Activated CD8-positive, alpha-beta memory T cell treated with anti-CD3 and anti-CD28 coated beads, Interleukin-2, amount 50 U/mL, for 48 hours (primary cell): ENCODE data around the gene MRPL55.
A peak's percentile ranks its signal among the peaks of the same experiment; 100 is the strongest.

ENCODE experiments used
- DNase-seq: peaks from one replicate; pipeline ENCODE4 v3.0.0-alpha.2; 2020

MRPL55 gene

DNA sequence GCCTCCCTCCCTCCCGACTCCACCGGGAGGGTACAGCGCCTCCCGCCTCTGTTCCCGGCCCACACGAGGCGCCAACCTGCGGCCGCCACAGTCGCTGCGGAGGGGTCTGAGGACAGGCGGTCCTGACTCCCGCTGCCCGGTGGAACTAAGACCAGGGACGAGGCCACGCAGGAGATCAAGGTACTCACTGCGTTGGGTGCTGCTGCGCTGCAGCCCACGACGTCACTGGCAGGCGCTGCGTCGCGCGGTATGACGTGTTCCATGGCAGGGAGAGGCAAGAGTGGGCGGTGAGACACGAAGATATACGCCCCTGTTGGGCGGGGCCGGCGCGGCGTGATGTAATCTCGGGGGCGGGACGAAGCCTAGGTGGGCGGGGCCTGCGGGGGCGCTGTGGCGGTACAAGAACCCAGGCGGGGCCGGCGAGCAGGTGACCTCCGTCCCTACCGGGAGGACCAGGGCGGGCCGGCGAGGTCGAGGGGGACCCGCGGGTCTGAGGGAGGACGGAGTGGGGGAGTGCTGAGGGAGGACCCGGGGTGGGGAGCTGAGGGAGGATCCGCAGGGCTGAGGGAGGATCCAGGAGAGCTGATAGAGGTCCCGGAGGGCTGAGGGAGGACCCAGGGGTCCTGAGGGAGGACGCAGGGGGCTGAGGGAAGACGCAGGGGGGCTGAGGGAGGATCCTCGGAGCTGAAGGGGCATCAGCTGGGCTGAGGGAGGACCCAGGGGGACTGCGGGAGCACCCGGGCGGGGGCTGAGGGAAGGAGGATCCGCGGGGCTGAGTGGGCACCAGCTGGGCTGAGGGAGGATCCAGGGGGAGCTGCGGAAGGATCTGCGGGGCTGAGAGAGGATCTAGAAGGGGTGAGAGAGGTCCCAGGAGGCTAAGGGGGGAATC, at the start of gene MRPL55:
Gene MRPL55, minus strand, starts transcription at position 227 of the 889 bp plus-strand sequence. CDS start 1,039 bp downstream, outside the sequence.
- peak; percentile 100 for DNase-seq

DNA sequence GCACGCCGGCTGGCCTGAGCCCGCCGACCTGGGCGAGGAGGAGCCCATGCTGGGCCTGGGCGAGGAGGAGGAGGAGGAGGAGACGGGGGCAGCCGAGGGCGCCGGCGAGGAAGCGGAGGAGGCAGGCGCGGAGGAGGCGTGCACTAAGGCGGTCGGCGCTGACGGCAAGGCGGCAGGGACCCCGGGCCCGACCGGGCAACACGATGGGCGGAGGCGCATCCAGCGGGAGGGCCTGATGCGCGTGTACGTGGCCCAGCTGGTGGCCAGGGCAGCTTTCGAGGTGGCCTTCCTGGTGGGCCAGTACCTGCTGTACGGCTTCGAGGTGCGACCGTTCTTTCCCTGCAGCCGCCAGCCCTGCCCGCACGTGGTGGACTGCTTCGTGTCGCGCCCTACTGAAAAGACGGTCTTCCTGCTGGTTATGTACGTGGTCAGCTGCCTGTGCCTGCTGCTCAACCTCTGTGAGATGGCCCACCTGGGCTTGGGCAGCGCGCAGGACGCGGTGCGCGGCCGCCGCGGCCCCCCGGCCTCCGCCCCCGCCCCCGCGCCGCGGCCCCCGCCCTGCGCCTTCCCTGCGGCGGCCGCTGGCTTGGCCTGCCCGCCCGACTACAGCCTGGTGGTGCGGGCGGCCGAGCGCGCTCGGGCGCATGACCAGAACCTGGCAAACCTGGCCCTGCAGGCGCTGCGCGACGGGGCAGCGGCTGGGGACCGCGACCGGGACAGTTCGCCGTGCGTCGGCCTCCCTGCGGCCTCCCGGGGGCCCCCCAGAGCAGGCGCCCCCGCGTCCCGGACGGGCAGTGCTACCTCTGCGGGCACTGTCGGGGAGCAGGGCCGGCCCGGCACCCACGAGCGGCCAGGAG, 49.3 kb upstream of the MRPL55 start:
- DNase-seq, result no peak

DNA sequence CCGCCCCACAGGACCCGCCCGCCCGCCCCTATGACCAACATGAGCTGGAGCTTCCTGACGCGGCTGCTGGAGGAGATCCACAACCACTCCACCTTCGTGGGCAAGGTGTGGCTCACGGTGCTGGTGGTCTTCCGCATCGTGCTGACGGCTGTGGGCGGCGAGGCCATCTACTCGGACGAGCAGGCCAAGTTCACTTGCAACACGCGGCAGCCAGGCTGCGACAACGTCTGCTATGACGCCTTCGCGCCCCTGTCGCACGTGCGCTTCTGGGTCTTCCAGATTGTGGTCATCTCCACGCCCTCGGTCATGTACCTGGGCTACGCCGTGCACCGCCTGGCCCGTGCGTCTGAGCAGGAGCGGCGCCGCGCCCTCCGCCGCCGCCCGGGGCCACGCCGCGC, 48.6 kb upstream of the MRPL55 start:
- DNase-seq, result no peak

DNA sequence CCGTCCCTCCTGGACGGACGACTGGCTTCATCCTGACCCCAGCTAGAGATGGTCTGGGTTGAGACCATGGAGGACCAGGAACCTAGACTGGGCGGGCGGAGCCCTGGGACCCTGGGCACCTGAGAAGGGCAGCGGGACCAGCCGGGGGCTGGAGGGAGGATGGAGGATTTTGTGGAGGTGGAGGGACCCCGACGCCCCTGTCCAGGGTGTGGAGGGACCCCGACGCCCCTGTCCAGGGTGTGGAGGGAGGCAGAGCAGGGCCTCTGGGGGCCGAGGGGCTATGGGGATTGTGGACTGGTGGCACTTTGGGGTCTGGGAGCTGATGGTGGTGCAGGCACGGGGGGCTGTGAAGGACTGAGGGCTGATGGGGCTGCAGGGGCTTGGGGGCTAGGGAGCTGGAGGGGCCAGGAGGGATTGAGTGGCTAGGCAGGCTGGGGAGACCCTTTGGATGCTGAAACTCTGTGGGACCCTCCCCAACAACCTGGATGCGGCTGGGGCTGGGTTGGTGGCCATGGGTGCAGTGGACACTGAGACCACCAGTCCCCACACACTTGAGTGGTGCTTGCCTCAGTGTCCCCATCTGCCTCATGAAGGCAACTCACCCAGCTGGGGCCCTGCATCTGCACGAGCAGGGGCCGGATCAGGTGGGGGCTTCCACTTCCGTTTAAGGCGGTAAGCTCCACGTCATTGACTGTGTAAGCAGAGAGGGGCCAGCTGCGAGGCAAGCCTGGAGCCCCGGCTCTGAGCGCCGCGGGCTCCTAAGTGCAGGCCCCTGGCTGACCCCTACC, 48.0 kb upstream of the MRPL55 start:
- DNase-seq, result no peak

DNA sequence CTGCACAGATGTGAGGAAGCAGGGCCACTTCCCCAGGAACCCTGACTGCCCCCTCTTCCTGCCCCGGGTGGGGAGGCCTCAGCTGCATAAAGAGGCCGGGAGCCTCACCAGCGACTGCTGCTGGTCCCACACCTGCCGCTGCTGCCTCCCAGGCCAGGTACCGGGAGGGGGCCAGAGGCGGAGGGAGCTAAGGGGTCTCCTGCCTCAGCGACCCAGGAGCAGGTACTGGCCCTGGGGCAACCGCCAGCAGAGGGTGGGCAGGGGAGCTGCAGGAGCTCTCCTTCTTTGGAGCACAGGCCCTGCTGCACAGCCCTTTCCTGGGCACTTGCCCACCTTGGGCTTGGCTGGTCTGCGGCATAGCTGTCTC, 47.4 kb upstream of the MRPL55 start:
- DNase-seq, result no peak

DNA sequence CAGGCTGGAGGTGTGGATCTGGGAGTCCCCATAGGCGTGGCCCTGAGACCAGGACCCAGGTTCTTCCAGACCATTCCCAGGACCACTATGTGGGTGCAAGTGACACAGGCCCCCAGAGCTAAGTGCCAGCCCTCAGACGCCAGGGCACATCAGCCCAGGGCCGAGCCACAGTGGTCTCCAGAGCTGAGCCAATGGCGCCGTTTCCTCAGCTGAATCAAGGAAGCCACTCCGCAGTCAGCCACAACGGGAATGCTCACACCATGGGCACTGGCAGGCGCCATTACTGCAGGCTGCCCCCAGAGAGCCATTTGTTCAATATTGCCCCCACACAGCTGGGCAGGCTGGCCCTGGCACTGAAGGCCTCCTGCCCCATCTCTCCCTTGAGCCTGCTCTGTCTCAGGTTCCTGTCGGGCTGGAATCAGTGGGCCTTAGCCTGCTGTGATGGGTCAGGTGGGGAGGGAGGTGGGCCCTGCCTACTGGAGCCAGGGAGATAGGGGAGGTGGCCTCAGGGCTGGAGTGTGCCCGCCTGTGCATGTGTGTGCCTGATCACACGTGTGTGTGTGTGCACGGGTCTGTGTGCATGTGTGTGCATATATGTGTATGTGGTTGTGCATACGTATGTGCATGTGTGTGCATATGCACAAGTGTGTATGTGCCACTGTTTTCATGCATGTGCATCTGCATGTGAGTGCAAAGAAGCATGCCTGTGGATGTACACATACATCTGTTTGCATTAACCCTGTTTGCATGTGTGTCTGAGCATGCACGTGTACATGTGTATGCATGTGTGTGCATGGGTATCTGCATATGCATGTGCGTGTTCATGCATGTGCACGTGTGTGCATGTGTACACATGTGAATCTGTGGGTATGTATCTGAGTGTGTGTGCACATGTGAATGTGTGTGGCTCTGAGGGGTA, 46.8 kb upstream of the MRPL55 start:
- DNase-seq, result no peak

DNA sequence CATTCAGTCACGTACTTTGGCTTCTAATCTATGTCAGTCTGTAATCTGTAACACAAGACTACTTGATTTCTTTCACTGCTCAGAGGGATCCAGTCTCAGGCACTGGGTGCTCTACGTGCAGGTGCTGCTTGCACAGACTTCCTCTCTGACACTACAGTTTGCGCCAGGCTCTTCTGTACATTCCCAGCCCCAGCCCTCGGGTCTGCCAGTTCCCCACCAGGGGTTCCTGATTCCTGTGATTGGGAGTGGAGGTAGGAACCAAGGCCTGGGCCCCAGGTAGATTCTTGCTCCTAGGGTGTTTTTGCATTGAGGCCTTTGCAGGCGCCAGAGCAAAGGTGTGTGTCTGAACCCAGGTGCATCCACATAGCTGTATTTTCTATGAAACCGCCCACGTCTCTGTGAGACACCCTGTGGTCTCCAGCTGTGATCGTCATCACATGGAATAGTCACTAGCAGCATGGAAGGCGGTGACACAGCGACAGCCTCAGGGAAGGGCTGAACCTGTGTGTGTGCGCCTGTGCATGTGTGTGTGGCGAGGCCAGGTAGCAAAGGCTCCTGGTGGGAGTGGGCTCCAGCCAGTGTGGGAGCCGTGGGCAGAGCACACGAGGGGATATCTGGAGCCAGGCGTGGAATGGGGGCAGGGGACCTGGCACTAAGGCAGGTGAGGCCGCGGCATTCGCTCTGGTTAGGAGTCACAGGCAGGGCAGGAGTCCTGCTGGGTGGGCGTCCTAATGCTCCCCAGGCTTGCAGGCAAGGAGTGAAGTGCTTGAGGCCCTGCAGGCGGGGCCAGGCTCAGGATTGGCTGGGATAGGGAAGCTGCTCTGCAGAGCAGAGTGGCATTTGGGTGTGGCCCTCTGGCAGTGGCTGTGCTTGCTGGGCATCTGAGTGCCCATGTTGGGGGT, 45.8 kb upstream of the MRPL55 start:
- no peak for DNase-seq

DNA sequence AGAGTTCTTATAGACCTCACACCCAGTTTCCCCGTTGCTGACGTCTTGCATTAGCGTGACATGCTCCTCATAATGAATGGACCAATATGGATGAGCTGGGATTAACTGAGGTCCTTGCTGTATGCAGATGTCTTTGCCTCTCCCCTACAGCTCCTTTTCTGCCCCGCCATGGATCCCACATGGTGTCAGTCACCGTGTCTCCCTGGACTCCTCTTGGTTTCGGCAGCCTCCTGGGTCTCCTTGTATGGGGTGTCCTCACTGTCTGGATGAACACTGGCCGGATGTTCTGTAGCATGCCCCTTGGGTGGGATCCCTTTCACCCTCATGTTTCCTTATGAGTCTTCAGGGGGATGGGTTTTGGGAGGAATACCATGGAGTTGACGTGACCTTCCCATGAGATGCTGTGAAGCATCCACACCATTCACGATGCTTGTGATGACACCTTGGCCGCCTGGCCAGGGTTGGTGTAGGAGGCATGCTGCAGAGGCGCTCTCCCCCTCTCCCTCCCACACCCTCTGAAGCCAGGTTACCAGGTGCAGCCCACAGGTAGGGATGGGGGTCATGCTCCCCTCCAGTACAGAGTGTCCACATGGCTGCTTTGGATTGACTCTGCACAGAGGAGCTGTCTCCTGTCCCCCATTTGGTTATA, 45.0 kb upstream of the MRPL55 start:
- DNase-seq, result no peak

DNA sequence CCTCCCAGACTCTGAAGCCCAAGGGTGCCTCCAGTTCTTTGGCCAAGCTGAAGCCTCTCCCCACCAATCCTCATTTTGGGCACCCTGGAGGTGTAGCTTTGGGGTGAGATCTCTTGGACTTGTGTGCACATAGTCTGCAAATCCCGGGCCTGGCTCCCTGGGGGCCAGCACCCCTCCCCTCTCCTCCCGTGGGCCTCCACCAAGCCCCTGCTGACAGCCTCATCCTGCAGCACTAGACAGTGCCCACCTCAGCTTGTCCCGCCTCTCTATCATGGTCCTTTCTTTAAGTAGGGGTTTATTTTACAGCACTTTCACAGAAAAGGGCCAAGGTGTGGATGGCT, 43.8 kb upstream of the MRPL55 start:
- DNase-seq, result no peak

DNA sequence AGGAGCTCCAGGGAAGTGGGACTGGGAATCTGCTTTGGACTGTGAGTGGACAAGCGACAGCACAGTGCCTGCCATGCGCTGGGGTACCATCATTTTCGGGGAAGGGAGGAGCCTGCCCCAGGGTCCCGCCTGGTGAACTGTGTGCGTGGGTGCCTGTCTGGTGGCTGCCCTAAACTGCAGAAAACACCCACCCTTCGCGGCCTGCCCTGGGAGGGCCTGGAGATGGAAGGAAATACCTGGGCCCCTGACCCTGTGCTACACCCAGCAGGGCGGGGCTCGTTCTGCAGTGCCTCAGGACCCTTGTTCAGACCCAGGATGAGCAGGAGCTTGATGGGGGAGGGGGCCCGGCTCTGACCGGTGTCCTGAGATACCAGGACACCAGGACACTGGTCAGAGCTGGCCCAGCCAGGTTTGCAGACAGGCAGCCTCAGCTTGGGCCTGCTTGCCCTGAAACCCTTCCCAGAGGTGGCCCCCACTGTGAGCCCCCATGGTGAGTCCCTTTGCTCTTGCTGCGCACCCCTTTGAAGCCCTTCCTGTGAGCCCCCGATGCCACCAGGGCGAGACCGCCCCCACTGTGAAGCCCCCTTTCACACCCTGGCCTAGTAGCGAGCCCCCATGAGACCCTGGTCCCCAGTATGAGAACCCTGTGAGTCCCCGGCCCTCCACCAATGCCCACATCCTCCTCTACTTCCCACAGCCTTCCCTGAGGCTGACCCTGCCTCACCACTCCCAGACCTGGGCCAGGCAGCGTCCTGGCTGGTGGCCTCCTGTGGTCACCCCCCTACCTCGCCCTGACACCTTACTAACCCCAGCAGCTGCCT, 43.2 kb upstream of the MRPL55 start:
- DNase-seq, result no peak

DNA sequence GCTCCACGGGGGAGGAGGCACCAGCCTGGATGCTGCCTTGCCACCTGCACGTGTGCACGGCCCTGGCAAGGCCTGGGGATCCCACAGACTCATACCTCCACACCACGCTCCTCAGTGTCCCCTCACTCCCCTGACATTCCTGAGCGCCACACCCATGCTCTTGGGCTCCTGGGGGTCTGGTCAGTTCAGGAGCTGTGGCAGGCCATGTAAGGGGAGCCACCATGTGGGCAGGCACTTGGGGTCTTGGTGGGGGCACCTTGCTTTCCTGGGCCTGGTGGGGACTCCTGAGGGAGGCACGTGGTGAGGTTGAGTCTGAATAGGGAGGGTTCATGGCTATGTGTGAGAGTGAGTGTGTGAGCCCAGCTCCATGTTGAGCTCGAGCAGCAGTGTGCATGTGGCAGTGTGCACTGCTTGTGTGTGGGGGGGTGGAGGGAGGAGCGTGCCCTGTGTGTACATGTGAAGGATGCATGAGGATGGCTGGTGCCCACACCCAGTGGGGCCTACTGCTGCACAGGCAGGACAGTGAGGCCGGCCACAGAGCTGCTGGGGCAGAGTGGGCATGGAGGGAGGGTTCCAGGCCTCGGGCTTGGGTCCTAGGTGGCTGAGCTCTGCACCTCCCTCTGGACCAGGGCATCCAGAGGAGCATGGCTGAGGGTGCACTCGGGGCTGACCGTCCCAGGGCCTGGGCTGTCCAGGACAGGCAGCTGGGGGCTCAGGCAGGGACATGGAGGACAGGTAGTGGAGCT, 42.3 kb upstream of the MRPL55 start:
- DNase-seq, result no peak

DNA sequence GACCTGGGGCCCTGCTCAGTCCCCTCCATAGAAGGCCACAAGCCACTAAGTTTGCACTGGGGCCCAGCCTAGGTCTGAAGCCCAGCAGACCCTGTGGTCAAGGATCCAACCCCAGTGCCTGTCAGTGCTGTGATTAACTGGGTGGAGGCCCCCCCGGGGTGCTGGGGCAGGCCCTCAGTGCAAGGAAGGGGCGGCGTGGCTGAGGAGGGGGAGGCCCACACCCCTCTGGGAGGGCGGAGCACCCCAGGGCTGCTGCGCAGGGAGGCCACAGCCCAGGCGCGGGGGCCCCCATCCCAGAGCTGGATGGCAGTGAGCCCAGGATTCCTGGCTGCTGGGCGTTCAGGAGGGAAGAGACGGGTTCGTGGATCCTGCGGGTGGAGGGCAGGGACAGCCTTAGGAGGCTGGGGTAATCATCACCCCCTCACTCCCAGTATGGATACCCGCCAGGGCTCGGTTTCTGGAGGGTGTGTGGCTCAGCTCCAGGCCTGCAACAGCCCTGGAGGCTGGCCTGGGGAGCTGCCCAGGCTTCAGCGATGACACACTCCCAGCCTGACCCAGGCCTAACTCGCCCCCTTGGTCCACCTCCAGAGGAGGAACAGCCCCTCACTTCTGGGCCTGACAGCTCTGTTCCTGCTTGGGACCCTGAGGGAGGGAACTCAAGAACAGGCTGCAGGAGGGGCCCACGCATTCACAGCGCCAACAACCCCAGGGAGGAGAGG, 41.5 kb upstream of the MRPL55 start:
- no peak for DNase-seq

DNA sequence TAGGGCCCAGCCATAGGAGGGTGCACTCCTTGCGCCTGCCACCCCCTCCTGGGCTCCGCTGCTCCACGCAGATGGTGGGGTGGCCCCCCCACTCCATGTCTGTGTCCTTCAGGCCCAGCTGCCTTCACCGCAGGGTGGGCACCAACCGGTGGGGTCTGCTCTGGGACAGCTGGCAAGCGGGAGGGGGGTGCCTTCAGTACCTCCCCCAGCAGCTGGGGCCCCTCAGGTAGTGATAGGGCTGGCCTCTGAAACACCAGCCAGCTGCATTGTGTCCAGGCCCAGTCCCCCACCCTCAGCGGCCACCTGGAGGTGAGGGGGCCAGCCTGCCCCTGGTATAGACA, 41.0 kb upstream of the MRPL55 start:
- DNase-seq, result no peak

DNA sequence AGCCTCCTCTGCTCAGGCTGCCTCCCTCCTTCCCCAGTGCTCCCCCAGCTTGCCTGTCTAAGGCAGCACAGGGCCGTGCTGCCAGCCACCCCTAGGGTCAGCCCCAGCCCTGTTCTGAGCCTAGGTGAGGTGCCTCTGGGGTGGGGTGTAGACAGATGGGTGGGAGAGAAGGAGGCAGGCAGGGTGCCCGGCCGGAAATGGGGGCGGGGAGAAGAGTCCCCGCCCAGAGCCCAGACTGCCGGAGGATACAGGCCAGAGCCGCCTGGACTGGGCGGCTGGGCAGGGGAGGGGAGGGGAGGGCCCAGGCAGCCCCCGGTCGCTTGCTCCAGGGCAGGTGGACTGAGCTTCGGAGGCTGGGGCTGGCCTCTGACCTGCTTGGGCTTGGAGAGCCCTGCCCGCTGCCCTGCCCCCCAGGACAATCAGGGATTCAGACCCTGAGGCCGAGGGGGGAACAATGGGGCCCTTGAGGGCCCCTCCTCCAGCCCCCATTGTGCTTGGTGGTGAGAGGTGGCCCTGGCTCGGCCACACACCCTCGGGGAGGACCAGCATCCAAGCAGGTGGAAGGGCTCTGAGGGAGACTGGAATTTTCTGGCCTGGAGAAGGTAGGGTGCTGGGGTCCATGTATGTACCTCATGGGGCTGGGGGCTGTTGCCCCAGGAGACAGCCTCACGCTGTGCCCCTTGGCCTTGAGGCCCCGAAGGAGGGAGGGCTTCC, 40.5 kb upstream of the MRPL55 start, which contains the start of gene GJC2:
Gene GJC2, plus strand, starts transcription at position 525 of the 714 bp plus-strand sequence. CDS start 7,829 bp downstream, outside the sequence.
- no peak for DNase-seq

DNA sequence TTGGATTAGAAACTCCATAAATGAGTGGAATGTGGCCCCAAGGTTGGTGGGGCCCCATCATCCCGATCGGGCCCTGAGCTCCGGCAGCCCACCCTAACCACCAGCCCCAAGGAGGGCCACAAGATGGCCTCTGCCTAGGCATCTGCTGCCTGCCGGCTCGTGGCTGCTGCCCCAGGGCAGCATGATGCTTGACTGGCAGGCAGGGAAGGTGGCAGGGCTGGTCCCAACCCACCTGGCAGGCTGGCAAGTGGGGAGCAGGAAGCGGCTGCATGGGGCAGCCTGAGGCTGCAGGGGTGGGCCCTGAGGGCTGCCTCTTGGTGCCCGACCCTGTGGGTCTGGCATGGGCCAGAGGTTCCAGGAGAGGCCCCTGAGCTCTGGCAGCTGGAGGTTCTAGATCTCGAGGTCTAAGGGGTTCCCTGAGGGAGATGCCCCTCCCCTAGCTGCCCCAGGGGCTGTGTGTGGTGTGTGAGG, 39.9 kb upstream of the MRPL55 start:
- no peak for DNase-seq

DNA sequence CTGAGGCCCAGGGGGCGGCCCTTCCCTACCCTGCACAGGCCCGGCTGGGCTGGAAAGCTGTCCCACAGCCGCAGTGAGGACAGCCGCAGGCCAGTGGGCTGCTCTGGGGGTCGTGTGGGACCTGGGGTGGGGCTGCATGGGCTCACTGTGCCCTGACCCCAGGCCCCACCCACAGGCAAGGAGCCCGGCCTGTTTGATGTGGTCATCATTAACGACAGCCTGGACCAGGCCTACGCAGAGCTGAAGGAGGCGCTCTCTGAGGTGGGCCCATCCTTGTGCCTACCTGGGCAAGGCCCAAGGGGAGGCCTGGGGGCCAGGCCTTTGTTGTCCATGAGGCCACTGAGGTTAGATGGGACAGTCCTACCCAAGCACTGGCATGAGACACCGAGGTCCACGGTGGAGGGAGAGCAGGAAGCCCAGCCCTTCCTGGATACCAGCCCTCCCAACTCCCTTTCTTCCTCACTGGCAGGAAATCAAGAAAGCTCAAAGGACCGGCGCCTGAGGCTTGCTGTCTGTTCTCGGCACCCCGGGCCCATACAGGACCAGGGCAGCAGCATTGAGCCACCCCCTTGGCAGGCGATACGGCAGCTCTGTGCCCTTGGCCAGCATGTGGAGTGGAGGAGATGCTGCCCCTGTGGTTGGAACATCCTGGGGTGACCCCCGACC, 39.2 kb upstream of the MRPL55 start:
- no peak for DNase-seq

DNA sequence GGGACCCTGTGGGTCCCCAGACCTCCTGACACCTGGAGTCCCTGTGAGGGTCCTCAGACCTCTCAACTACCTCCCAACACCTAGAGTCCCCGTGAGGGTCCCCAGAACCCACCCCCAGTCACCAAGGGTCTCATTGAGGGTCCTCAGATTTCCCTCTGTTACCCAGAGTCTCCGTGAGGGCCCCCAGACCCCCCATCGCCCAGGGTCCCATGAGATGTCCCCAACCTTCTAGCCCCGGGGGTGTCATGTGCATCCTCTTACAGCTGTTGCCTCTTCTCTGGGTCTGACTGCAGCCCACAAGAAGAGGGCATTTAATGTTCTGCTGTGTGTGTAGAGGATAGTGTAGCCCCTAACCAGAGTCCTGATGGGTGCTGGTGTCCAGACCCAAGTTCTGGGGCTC, 38.7 kb upstream of the MRPL55 start:
- no peak for DNase-seq
